ENCODE results near the gene ETV7.
A peak's percentile ranks its signal among the peaks of the same experiment; 100 is the strongest.
"Not testable (repeated sequence)": the region's sequence is repeated elsewhere in the genome, so short reads cannot be mapped to it uniquely, and the experiment has no call there.

The ETV7 gene

DNA sequence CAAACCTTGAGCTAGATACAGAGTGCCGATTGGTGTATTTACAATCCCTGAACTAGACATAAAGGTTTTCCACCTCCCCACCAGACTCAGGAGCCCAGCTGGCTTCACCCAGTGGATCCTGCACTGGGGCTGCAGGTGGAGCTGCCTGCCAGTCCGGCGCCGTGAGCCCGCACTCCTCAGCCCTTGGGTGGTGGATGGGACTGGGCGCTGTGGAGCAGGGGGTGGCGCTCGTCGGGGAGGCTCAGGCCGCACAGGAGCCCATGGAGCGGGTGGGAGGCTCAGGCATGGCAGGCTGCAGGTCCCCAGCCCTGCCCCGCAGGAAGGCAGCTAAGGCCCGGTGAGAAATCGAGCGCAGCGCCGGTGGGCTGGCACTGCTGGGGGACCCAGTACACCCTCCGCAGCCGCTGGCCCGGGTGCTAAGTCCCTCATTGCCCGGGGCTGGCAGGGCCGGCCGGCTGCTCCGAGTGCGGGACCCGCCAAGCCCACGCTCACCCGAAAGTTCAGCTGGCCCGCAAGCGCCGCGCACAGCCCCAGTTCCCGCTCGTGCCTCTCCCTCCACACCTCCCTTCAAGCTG, 23.3 kb downstream of the ETV7 start:
- not testable (repeated sequence) for DNase-seq (ENCODE audit: low read depth in 2 of 2)

DNA sequence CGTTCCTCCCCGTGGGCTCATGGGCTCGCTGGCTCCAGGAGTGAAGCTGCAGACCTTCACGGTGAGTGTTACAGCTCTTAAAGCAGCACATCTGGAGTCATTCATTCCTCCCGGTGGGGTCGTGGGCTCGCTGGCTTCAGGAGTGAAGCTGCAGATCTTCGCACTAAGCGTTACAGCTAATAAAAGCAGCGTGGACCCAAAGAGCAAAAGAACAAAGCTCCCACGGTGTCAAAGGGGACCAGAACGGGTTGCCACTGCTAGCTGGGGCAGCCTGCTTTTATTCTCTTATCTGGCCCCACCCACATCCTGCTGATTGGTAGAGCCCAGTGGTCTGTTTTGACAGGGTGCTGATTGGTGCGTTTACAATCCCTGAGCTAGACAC, 24.1 kb downstream of the ETV7 start:
- not testable (repeated sequence) for DNase-seq (ENCODE audit: low read depth in 2 of 2)

DNA sequence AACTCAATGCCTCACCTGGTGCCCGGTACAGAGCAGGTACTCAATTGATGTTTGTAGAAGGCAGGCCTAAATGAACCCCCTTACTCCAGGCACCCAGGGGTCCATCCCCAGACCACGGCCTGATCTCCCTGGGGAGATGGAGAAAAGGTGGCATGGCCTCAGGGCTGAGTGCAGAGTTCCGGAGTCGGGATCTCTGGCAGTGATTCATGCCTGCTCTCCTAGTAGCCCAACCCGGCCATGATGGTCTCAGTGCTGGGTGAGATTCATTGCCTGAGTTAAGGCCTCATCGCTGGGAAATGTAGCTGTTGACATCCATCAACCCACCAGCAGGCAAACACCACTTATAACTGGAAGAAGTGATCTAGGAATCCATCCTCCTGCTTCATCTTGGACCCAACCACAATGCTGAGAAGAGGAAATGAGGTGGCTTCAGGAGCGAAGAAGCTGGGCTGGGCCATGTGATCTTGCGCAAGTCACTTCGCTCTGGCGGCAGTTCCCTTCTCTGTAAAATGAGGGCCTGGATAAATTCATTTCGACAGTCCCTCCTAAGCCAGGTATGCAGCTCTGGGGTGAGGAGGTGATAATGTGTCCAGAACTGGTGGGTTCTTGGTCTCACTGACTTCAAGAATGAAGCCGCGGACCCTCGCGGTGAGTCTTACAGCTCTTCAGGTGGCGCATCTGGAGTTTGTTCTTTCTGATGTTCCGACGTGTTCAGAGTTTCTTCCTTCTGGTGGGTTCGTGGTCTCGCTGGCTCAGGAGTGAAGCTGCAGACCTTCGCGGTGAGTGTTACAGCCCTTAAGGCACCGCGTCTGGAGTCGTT, 24.7 kb downstream of the ETV7 start:
- DNase-seq (ENCODE audit: low read depth in 2 of 2): no peak

DNA sequence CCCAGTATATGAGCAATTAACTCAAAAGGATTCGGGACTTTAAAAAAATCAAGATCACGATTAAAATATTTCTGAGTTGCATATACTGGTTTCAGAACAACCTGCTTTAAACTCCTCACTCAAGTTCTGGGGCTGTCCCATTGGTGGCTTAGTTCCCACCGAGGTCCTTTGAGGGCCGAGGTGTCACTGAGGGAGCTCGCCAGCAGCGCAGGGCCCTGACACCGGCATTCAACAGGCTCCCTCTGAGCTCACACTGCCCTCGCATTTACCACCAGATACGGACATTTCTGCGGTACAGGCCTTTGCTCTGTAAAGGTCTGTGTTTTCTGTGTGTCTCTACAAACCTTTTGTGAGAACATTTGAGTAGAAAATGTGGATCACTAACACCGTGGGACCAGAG, 26.4 kb downstream of the ETV7 start:
- no peak for DNase-seq (ENCODE audit: low read depth in 2 of 2)

GRCh38 chr6:36360241-36361054, 27.0 kb downstream of the ETV7 start:
- DNase-seq (ENCODE audit: low read depth in 2 of 2): peak; percentile 50 to 57

DNA sequence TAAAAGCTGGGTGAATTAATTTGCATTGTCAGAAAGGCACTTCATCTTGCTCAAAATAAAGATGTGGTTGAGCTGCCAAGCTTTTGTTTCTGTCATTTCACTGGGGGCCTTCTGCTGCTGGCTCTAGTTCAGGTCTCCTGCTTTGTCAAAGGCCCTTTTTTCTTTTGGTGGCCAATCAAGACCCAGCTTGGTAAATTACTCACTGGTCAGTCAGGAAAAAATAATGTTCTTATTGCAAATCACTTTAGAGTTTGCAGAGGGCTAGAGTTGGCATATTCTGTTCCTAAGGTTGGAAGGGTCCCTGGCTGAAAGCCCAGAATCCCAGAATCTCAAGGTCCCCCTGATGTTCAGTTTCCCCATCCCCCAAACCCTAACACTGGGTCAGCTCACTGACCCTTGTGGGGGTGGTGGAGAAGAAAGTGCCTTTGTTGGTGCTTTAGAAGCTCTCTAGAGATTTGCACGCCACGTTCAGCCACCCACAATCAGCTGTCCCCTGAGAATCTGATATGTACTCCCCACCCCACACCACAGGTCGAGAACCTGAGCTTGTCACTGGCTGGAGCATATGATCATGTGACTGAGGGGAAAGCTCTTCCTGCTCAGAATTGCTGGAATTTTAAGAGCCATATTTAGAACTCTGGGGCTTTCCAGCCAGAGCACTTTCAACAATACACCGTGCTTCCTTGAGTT, 29.1 kb downstream of the ETV7 start:
- no peak for DNase-seq (ENCODE audit: low read depth in 2 of 2)

GRCh38 chr6:36357872-36358225, 29.6 kb downstream of the ETV7 start:
- no peak for DNase-seq (ENCODE audit: low read depth in 2 of 2)

DNA sequence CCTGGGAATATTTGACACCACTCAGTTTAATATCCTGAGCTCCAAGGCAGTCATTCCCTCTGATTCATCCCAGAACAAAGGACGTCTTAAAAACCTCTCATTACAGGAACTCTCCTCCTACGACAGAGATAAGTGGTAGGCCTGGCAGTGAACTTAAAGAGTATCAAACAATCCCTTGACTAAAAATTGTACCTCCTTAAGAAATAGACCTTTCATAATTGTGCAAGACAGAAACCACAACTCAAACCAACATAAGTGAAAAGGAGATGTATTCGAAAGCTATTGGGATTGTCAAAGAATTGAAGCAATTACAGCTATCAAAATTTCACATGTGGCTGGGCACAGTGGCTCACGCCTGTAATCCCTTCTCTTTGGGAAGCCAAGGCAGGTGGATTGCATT, 31.6 kb downstream of the ETV7 start:
- DNase-seq (ENCODE audit: low read depth in 2 of 2): no peak

- DNase-seq (ENCODE audit: low read depth in 2 of 2): no peak
Observed at GRCh38 chr6:36353411-36353915, 34.0 kb downstream of the ETV7 start.

DNA sequence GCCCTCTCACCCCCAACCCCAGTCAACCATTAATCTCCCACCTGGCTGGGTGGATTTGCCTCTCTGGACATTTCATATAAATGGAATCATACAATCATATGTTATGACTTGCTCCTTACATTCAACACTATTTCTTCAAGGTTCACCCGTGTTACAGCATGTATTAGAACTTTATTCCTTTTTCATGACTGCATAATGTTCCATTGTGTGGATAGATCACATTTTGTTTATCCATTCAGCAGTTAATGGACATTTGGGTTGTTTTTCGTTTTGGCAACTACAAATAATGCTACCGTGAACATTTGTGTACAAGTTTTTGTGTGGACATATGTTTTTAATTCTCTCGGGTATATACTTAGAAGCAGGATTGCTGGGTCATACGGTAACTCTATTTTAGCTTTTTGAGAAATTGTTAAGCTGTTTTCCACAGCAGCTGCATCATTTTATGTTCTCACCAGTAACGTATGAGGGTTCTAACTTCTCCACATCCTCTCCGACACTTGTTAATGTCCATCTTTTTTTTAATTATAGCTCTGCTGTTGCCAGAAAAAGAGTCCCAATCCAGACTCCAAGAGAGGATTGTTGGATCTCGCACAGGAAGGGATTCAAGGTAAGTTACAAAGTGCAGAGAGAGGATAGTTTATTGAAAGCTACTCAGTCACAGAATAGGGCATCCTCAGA, 34.9 kb downstream of the ETV7 start:
- no peak for DNase-seq (ENCODE audit: low read depth in 2 of 2)

DNA sequence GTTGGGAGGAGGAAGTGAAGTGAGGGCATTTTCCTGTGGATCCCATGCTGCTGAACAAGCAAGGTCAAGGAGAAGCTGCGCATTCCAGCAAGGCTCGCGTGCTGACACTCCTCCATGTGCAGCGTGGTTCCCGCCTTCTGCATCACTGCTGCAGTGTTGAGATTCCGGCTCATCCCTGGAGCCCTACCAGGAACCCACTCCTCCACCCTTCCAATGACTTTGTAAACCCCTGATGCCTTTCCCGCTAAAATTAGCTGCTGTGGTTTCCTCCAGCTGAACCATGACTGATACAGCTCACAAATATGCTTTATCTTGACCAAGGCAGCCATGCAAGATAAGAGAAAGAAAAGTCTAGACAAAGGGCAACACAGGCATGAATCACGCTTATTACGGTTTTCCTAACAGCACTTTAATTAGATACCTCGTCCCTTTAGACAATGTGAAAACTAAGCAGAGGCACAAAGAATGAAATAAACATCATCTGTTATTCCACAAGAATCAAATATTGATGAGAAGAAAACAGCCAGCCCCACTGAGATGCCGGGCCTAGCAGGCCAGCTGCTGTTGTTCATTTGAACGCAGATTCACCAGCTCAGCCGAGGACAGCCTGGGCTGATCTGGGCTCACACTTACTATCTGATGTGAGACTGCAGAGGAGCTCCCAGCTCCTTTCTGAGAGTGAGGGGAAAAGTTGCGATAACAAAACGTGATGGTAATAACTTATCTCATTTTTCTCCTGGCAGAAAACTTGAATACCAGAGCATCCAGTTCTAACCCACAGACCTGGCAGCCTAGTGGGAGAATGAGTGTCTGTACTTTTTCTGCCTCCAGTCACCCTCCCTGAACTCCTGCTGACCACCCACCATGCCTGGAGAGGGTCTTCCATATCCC, 36.5 kb downstream of the ETV7 start:
- no peak for DNase-seq (ENCODE audit: low read depth in 2 of 2)

- DNase-seq (ENCODE audit: low read depth in 2 of 2): no peak
Observed at GRCh38 chr6:36350082-36350481, 37.4 kb downstream of the ETV7 start.

DNA sequence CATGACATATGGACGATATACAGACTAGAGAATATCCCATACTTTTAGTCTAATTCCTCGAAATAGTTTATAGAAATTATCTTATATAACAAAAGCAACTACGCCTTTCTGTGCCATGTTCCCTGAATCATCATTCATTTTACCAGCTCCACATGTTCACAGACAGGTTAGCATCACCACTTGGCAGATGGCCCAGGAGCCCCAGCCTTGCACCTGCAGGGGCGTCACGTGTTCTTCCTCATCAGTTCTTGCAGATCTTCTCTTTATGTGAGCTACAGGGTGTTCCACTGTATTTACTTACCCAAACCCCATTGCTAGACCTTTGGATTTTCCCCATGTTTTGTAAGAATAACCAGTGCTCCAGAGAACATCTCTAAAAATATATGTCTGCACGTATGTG, 38.2 kb downstream of the ETV7 start:
- no peak for DNase-seq (ENCODE audit: low read depth in 2 of 2)

DNA sequence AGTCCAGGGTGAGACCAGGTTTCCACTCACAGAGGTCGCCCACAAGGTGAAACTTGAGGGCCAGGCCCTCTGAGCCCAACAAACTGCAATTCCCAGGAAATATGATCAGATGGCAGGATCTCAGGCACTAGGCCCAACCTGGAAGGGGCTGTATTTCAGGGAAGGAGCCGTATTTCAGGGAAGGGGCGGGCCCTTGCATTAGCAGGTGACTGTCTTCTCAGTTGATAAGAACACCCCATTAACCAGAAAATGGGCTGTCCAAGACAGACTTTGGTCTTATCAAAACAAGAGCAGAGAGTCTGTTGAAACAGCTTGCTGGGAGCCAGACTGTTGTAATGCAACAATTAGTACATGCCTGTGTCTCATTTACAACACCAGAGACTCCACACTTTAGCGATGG, 39.8 kb downstream of the ETV7 start:
- no peak for DNase-seq (ENCODE audit: low read depth in 2 of 2)

DNA sequence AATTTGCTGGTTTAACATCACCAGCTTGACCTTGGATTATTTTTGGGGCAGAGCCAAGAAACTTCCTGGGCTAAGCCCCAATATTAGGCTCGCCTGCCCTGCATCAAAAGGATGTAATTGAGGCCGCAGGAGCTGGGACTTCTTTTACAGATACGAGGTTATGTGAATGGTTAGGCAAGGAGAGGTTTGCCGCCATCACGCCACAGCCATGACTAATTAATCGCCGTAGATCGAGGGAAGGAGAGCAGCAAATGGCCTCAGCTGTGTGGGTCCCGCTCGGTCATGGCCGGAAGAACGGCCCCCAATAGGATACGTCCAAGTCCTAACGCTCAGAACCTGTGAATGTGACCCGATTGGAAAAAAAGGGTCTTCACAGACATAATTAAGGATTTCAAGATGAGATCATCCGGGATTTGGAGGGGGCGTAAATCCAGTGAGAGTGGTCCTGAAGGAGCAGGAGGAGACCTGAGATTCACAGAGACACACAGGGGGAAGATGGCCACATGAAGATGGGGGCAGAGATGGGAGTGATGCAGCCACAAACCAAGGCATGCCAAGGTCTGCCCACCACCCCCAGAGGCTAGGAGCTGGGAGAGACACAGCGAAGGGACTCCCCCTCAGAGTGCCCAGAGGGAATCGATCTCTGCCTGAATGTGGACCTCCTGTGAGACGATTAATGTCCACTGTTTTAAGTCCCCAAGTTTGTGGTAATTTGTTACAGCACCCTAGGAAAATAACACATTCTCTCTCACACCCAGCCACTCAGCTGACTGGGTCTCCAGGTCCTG, 40.8 kb downstream of the ETV7 start:
- no peak for DNase-seq (ENCODE audit: low read depth in 2 of 2)

GRCh38 chr6:36345681-36346466, 41.6 kb downstream of the ETV7 start:
- DNase-seq (ENCODE audit: low read depth in 2 of 2): no peak

GRCh38 chr6:36343109-36343680, 44.3 kb downstream of the ETV7 start:
- no peak for DNase-seq (ENCODE audit: low read depth in 2 of 2)
